ENCODE data around the gene CD37. TPM values are rescaled to one million over a fixed set of nuclear protein-coding genes. Genes with fewer than 3 reads are reported as not detected.

The CD37 gene
- total RNA-seq, 1 experiment from 2014 or later: not detected

- Histone ChIP-seq H3K9ac (ENCODE audit: low read length) (no peak overlapping the region), H4K20me1 (ENCODE audit: low read length) (no peaks in the 10 kb centered on the region), H2AFZ (ENCODE audit: low read length) (no peak overlapping the region), H3K4me2 (ENCODE audit: low read length) (no peak overlapping the region), H3K4me1 (ENCODE audit: insufficient read depth, low read length) (no peaks in the 10 kb centered on the region), H3K79me2 (ENCODE audit: low read length) (no peaks in the 10 kb centered on the region), H3F3A (ENCODE audit: low read length, unreplicated experiment) (no peaks in the 10 kb centered on the region), H3K27me3 (ENCODE audit: low read length) (no peaks in the 10 kb centered on the region), H3K9me3 (ENCODE audit: low read length) (peaks cover 7% of the 10 kb centered on the region), H3K4me3 (ENCODE audit: low read length) (no peak overlapping the region), H3K9me2 (replicated peaks; ENCODE audit: low read length) (no peaks in the 10 kb centered on the region), H3K36me3 (ENCODE audit: low read depth, low read length) (no peaks in the 10 kb centered on the region), H3K27ac (ENCODE audit: low read length) (no peak overlapping the region)
- no peak for ATAC-seq
- no TSS peak for BruUV-seq (replicated peaks)
- DNase-seq: no peak
- intact Hi-C loops (cut with micrococcal nuclease): no loop called here
- no peak for TF ChIP-seq CTCF (conservative IDR thresholded peaks at IDR 0.05; ENCODE audit: low read depth, low read length)
- TF ChIP-seq EZH2 (IDR thresholded peaks at IDR 0.05; ENCODE audit: low read length, unreplicated experiment): no peak
- no peak for TF ChIP-seq EZH2phosphoT487 (IDR thresholded peaks at IDR 0.05; ENCODE audit: borderline replicate concordance, low read length)
- ChIA-PET POLR2A (ENCODE audit: unreplicated experiment) (no interaction called here), CTCF (no interaction called here)
Measured at GRCh38 chr19:49383599-49383998, 48.4 kb downstream of the CD37 start.

GRCh38 chr19:49387936-49388372 is 52.7 kb downstream of the CD37 start, which contains the start of gene KASH5:
Gene KASH5 (plus strand): TSS chr19:49388249. CDS start chr19:49390884, 2,635 bp downstream.
- H3K9me2 ChIP-seq (replicated peaks; ENCODE audit: low read length): no peaks in the 10 kb centered on the region
- peaks cover 2% of the 10 kb centered on the region; the same call in 1 of the 2 replicates for H3K9me3 ChIP-seq (ENCODE audit: low read length)
- no peak within 1 kb of the TSS for H3K9ac ChIP-seq (ENCODE audit: low read length)
- POLR2A ChIA-PET (ENCODE audit: unreplicated experiment): no interaction called here
- H2AFZ ChIP-seq (ENCODE audit: low read length): no peak within 1 kb of the TSS
- DNase-seq: peak; percentile 42
- H3K36me3 ChIP-seq (ENCODE audit: low read depth, low read length): no peaks in the 10 kb centered on the region
- H3K27ac ChIP-seq (ENCODE audit: low read length): no peak within 1 kb of the TSS
- no peaks in the 10 kb centered on the region for H3K79me2 ChIP-seq (ENCODE audit: low read length)
- 0 out of 2 replicates have a peak, but pooled peaks cover 3% of the 10 kb centered on the region for H3K4me1 ChIP-seq (ENCODE audit: insufficient read depth, low read length)
- H3K4me2 ChIP-seq (ENCODE audit: low read length): no peak within 1 kb of the TSS
- H3F3A ChIP-seq (ENCODE audit: low read length, unreplicated experiment): no peaks in the 10 kb centered on the region
- no peaks in the 10 kb centered on the region for H3K27me3 ChIP-seq (ENCODE audit: low read length)
- no peaks in the 10 kb centered on the region for H4K20me1 ChIP-seq (ENCODE audit: low read length)
- H3K4me3 ChIP-seq (ENCODE audit: low read length): no peak within 1 kb of the TSS
- intact Hi-C loops (cut with micrococcal nuclease): no loop called here
- TF ChIP-seq EZH2phosphoT487 (IDR thresholded peaks at IDR 0.05; ENCODE audit: borderline replicate concordance, low read length): no peak
- TF ChIP-seq CTCF (conservative IDR thresholded peaks at IDR 0.05; ENCODE audit: low read depth, low read length): no peak
- TF ChIP-seq EZH2 (IDR thresholded peaks at IDR 0.05; ENCODE audit: low read length, unreplicated experiment): no peak
- no peak for ATAC-seq
- no TSS peak for BruUV-seq (replicated peaks)
- CTCF ChIA-PET: no interaction called here

DNA sequence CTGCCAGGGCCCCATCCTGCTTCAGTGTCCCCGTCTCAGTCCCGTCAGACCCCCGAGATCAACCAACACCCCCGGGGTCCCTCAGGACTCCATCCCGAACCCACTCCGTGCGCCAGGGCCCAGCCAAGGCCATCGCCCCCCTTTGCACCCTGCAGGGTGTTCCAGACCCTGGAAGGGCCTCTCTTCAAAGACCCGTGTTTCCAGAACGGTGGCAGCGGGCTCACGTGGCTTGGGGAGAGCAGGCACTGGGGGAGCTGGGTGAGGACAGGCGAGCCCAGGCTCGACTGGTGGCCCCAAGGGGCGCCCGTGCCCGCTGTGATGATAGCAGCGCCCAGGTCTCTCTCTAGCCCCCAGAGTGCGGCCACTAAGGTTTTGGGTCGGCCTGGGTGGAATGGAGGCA is 54.2 kb downstream of the CD37 start:
- DNase-seq: no peak
- H3F3A ChIP-seq (ENCODE audit: low read length, unreplicated experiment): no peaks in the 10 kb centered on the region
- H3K36me3 ChIP-seq (ENCODE audit: low read depth, low read length): no peaks in the 10 kb centered on the region
- H3K27ac ChIP-seq (ENCODE audit: low read length): no peak overlapping the region
- H3K9ac ChIP-seq (ENCODE audit: low read length): no peak overlapping the region
- no peak overlapping the region for H3K4me2 ChIP-seq (ENCODE audit: low read length)
- intact Hi-C loops (cut with micrococcal nuclease): no loop called here
- no peak overlapping the region for H3K4me3 ChIP-seq (ENCODE audit: low read length)
- no TSS peak for BruUV-seq (replicated peaks)
- ATAC-seq: no peak
- TF ChIP-seq EZH2 (IDR thresholded peaks at IDR 0.05; ENCODE audit: low read length, unreplicated experiment) (no peak), EZH2phosphoT487 (IDR thresholded peaks at IDR 0.05; ENCODE audit: borderline replicate concordance, low read length) (no peak), CTCF (conservative IDR thresholded peaks at IDR 0.05; ENCODE audit: low read depth, low read length) (no peak)
- ChIA-PET CTCF (no interaction called here), POLR2A (ENCODE audit: unreplicated experiment) (no interaction called here)
- H3K27me3 ChIP-seq (ENCODE audit: low read length): no peaks in the 10 kb centered on the region
- H3K4me1 ChIP-seq (ENCODE audit: insufficient read depth, low read length): 0 out of 2 replicates have a peak, but pooled peaks cover 3% of the 10 kb centered on the region
- H4K20me1 ChIP-seq (ENCODE audit: low read length): no peaks in the 10 kb centered on the region
- no peaks in the 10 kb centered on the region for H3K9me2 ChIP-seq (replicated peaks; ENCODE audit: low read length)
- H2AFZ ChIP-seq (ENCODE audit: low read length): no peak overlapping the region
- no peaks in the 10 kb centered on the region for H3K79me2 ChIP-seq (ENCODE audit: low read length)
- no peaks in the 10 kb centered on the region for H3K9me3 ChIP-seq (ENCODE audit: low read length)

Data from PC-3 (cell line).